ENCODE data around the gene PAM16.

The PAM16 gene

DNA sequence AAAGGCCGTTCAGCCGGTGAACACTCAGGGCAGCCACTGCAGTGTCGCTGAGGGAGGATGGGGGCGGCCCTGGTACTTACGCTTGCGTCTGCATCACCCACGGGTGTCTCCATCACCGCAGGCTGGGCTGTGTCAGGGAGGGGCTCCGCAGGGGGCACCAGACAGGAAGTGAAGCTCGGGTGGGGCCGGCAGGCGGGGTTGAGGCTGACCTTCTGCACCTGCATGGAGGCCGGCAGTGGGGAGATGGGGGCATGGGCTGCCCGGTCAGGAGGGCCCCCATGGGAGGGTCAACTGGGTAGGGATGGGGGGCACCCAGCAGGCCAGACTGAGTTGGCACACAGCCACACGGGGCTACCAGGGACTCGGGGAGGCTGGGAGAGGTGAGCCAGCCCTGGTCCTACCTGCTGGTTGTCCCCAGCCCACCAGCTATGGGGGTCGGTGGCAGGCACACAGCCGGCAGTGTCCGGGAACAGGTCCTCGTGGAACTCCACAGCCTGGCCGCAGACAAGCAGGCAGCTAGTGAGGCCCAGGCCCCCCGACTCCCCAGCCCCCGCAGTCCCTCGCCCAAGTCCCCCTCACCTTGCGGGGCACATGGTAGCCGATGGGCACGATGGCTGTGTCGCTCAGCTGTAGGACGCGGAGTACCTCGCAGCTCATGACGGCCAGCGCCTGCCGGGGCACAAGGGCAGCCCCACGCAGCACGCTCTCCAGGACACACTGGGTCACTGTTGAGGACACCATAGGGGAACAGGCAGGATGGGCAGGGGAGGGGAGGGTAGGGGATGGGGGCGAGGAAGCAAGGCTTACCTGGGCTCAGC, 13.3 kb upstream of the PAM16 start:
- Histone ChIP-seq H3K4me1 (ENCODE audit: control insufficient read depth, insufficient read depth, low read length) (peaks cover 8% of the 10 kb centered on the region), H3K9ac (ENCODE audit: low read length) (no peak overlapping the region), H3K36me3 (ENCODE audit: control insufficient read depth, insufficient read depth, low read length) (peaks cover 15% of the 10 kb centered on the region), H3K4me3 (ENCODE audit: low read length) (no peak overlapping the region), H3K9me3 (ENCODE audit: control insufficient read depth, low read length) (no peaks in the 10 kb centered on the region), H3K27me3 (ENCODE audit: control insufficient read depth, insufficient read depth, low read length) (no peaks in the 10 kb centered on the region)

GRCh38 chr16:4362476-4363135, 11.5 kb upstream of the PAM16 start:
- H3K4me3 ChIP-seq (ENCODE audit: low read length) = no peak overlapping the region
- H3K4me1 ChIP-seq (ENCODE audit: control insufficient read depth, insufficient read depth, low read length) = peaks cover 13% of the 10 kb centered on the region
- peaks cover 15% of the 10 kb centered on the region for H3K36me3 ChIP-seq (ENCODE audit: control insufficient read depth, insufficient read depth, low read length)
- no peaks in the 10 kb centered on the region for H3K9me3 ChIP-seq (ENCODE audit: control insufficient read depth, low read length)
- H3K9ac ChIP-seq (ENCODE audit: low read length) = no peak overlapping the region
- no peaks in the 10 kb centered on the region for H3K27me3 ChIP-seq (ENCODE audit: control insufficient read depth, insufficient read depth, low read length)

DNA sequence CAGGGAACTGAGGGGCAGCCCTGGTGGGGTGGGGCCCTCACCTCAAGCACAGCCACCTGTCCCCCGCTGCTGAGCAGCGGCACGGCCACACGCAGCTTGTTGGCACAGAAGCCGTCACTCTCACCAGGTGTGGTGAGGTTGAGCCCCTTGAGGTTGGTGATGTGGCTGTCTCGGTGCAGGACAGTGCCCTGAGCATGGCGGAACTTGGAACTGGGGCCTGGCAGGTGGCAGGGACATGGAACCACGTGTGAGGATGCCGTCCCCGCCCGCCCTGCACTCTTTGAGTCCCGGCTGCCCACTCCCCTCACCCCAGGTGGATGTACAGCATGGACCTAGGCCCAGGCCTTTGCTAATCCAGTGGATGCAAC, 10.8 kb upstream of the PAM16 start:
- no peaks in the 10 kb centered on the region for H3K9me3 ChIP-seq (ENCODE audit: control insufficient read depth, low read length)
- peaks cover 15% of the 10 kb centered on the region for H3K36me3 ChIP-seq (ENCODE audit: control insufficient read depth, insufficient read depth, low read length)
- H3K4me3 ChIP-seq (ENCODE audit: low read length) = no peak overlapping the region

GRCh38 chr16:4361033-4361943, 10.2 kb upstream of the PAM16 start:
- peaks cover 15% of the 10 kb centered on the region for H3K36me3 ChIP-seq (ENCODE audit: control insufficient read depth, insufficient read depth, low read length)
- H3K27me3 ChIP-seq (ENCODE audit: control insufficient read depth, insufficient read depth, low read length) = no peaks in the 10 kb centered on the region
- H3K9me3 ChIP-seq (ENCODE audit: control insufficient read depth, low read length) = no peaks in the 10 kb centered on the region
- H3K4me3 ChIP-seq (ENCODE audit: low read length) = no peak overlapping the region
- peaks cover 5% of the 10 kb centered on the region for H3K4me1 ChIP-seq (ENCODE audit: control insufficient read depth, insufficient read depth, low read length)
- H3K9ac ChIP-seq (ENCODE audit: low read length) = no peak overlapping the region

More for the DNA sequence above, 10.8 kb upstream of the PAM16 start:
- no peaks in the 10 kb centered on the region for H3K27me3 ChIP-seq (ENCODE audit: control insufficient read depth, insufficient read depth, low read length)
- peaks cover 8% of the 10 kb centered on the region for H3K4me1 ChIP-seq (ENCODE audit: control insufficient read depth, insufficient read depth, low read length)
- no peak overlapping the region for H3K9ac ChIP-seq (ENCODE audit: low read length)

- no peaks in the 10 kb centered on the region for H3K9me3 ChIP-seq (ENCODE audit: control insufficient read depth, low read length)
- H3K4me1 ChIP-seq (ENCODE audit: control insufficient read depth, insufficient read depth, low read length) = peaks cover 5% of the 10 kb centered on the region
- H3K9ac ChIP-seq (ENCODE audit: low read length) = no peak overlapping the region
- H3K4me3 ChIP-seq (ENCODE audit: low read length) = no peak overlapping the region
- H3K36me3 ChIP-seq (ENCODE audit: control insufficient read depth, insufficient read depth, low read length) = peaks cover 15% of the 10 kb centered on the region
- H3K27me3 ChIP-seq (ENCODE audit: control insufficient read depth, insufficient read depth, low read length) = no peaks in the 10 kb centered on the region
Measured at GRCh38 chr16:4360538-4361021, 9.5 kb upstream of the PAM16 start.

- Histone ChIP-seq H3K4me3 (ENCODE audit: low read length) (no peak overlapping the region), H3K9me3 (ENCODE audit: control insufficient read depth, low read length) (no peaks in the 10 kb centered on the region), H3K9ac (ENCODE audit: low read length) (no peak overlapping the region), H3K4me1 (ENCODE audit: control insufficient read depth, insufficient read depth, low read length) (peaks cover 5% of the 10 kb centered on the region), H3K27me3 (ENCODE audit: control insufficient read depth, insufficient read depth, low read length) (no peaks in the 10 kb centered on the region), H3K36me3 (ENCODE audit: control insufficient read depth, insufficient read depth, low read length) (peaks cover 15% of the 10 kb centered on the region)
Measured at GRCh38 chr16:4359914-4360313, 8.8 kb upstream of the PAM16 start.

- no peaks in the 10 kb centered on the region for H3K27me3 ChIP-seq (ENCODE audit: control insufficient read depth, insufficient read depth, low read length)
- no peak overlapping the region for H3K4me3 ChIP-seq (ENCODE audit: low read length)
- H3K4me1 ChIP-seq (ENCODE audit: control insufficient read depth, insufficient read depth, low read length) = peaks cover 5% of the 10 kb centered on the region
- H3K9me3 ChIP-seq (ENCODE audit: control insufficient read depth, low read length) = no peaks in the 10 kb centered on the region
- no peak overlapping the region for H3K9ac ChIP-seq (ENCODE audit: low read length)
- peaks cover 15% of the 10 kb centered on the region for H3K36me3 ChIP-seq (ENCODE audit: control insufficient read depth, insufficient read depth, low read length)
Measured at GRCh38 chr16:4358831-4359561, 7.9 kb upstream of the PAM16 start.

- Histone ChIP-seq H3K9ac (ENCODE audit: low read length) (no peak overlapping the region), H3K27me3 (ENCODE audit: control insufficient read depth, insufficient read depth, low read length) (no peaks in the 10 kb centered on the region), H3K4me3 (ENCODE audit: low read length) (no peak overlapping the region), H3K9me3 (ENCODE audit: control insufficient read depth, low read length) (no peaks in the 10 kb centered on the region), H3K4me1 (ENCODE audit: control insufficient read depth, insufficient read depth, low read length) (peaks cover 5% of the 10 kb centered on the region), H3K36me3 (ENCODE audit: control insufficient read depth, insufficient read depth, low read length) (peaks cover 15% of the 10 kb centered on the region)
Measured at GRCh38 chr16:4358236-4358635, 7.1 kb upstream of the PAM16 start.

- peaks cover 5% of the 10 kb centered on the region for H3K36me3 ChIP-seq (ENCODE audit: control insufficient read depth, insufficient read depth, low read length)
- H3K27me3 ChIP-seq (ENCODE audit: control insufficient read depth, insufficient read depth, low read length) = no peaks in the 10 kb centered on the region
- no peaks in the 10 kb centered on the region for H3K9me3 ChIP-seq (ENCODE audit: control insufficient read depth, low read length)
- peaks cover 5% of the 10 kb centered on the region for H3K4me1 ChIP-seq (ENCODE audit: control insufficient read depth, insufficient read depth, low read length)
- H3K4me3 ChIP-seq (ENCODE audit: low read length) = no peak overlapping the region
- H3K9ac ChIP-seq (ENCODE audit: low read length) = no peak overlapping the region
Measured at GRCh38 chr16:4356820-4357219, 5.7 kb upstream of the PAM16 start.

- H3K36me3 ChIP-seq (ENCODE audit: control insufficient read depth, insufficient read depth, low read length) = no peaks in the 10 kb centered on the region
- H3K4me3 ChIP-seq (ENCODE audit: low read length) = no peak overlapping the region
- H3K27me3 ChIP-seq (ENCODE audit: control insufficient read depth, insufficient read depth, low read length) = no peaks in the 10 kb centered on the region
- H3K9me3 ChIP-seq (ENCODE audit: control insufficient read depth, low read length) = no peaks in the 10 kb centered on the region
- peaks cover 15% of the 10 kb centered on the region for H3K4me1 ChIP-seq (ENCODE audit: control insufficient read depth, insufficient read depth, low read length)
- no peak overlapping the region for H3K9ac ChIP-seq (ENCODE audit: low read length)
Measured at GRCh38 chr16:4354512-4355409, 3.6 kb upstream of the PAM16 start.

DNA sequence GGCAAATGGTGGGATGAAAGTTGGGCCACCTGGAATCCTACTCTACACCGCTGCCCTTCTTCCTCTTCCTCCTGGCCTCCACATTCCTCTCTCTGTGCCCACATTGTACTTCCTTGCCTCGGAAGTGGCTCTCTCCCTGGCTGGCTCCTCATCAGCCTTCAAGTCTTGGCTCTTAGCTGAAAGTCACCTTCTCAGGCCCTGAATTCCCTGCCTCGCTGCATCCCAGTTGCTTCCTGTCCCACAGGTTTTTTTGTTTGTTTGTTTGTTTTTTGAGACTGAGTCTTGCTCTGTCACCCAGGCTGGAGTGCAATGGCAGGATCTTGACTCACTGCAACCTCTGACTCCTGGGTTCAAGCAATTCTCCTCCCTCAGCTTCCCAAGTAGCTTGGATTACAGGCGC, 2.6 kb upstream of the PAM16 start:
- Histone ChIP-seq H3K9me3 (ENCODE audit: control insufficient read depth, low read length) (no peaks in the 10 kb centered on the region), H3K4me3 (ENCODE audit: low read length) (no peak overlapping the region), H3K4me1 (ENCODE audit: control insufficient read depth, insufficient read depth, low read length) (peaks cover 15% of the 10 kb centered on the region), H3K9ac (ENCODE audit: low read length) (no peak overlapping the region), H3K27me3 (ENCODE audit: control insufficient read depth, insufficient read depth, low read length) (no peaks in the 10 kb centered on the region), H3K36me3 (ENCODE audit: control insufficient read depth, insufficient read depth, low read length) (no peaks in the 10 kb centered on the region)

All from mucosa of stomach (tissue), 1 donor.